Testis (tissue), 2 donors: ENCODE results near the gene ADISSP.

ENCODE experiments used
- CTCF ChIP-seq, 3 experiments: fragments of 450-650 bp in 2 of 3; fragments of 200-600 bp in 1 of 3; sonication (generic) in 1 of 3; IDR thresholded peaks; one replicate each; pipeline ENCODE4 v1.5.1; 2016 to 2019; ENCODE audit warnings: antibody characterized with exemption in 3 of 3, mild to moderate bottlenecking in 2 of 3, moderate library complexity in 1 of 3
- POLR2A ChIP-seq: fragments of 450-650 bp; IDR thresholded peaks from one replicate; pipeline ENCODE4 v1.6.1; 2017; ENCODE audit warnings: antibody characterized with exemption, mild to moderate bottlenecking, moderate library complexity

GRCh38 chr20:3754276-3754630 lies 13.3 kb downstream of the ADISSP start:
- TF ChIP-seq CTCF (IDR thresholded peaks at IDR 0.05) (no peak), POLR2A (no peak)
